ENCODE results near the gene PLCB4.
A peak's percentile ranks its signal among the peaks of the same experiment; 100 is the strongest.

Gene PLCB4

DNA sequence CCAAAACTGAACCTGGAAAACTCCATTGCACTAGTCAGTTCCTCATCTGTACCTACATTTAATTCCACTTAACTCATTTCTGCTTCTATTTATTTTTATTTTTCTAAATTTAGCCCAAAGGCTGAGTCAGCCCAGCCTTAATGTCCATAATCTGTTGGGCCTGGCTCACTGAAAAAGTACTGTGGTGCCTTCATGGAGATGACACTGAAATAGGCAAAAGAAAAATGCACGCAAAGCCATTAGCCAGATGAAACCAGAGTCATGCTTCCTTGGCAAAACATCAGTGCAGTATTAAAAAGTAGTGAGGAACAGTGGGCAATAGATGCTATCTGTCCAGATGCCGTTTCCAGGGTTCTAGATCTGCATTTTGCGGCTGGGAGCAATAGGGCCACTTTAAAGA is 14.7 kb upstream of the PLCB4 start:
- TF ChIP-seq CTCF (IDR thresholded peaks at IDR 0.05; ENCODE audit: low read depth, low read length), result no peak
- H3K4me3 ChIP-seq (ENCODE audit: low read depth, low read length), result no peak overlapping the region

DNA sequence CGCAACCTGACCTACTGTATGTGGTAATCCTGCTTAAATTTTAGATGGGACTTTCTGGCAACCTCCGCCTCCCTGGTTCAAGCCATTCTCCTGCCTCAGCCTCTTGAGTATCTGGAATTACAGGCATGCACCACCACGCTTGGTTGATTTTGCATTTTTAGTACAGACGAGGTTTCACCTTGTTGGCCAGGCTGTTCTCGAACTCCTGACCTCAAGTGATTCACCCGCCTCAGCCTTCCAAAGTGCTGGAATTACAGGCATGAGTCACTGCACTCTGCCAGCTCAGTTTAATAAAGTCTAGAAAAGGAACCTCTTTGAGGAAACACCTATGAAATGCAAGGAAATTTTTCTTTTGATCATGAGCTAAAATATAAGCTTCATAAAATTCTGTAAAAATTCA is 9.0 kb upstream of the PLCB4 start:
- no peak for TF ChIP-seq CTCF (IDR thresholded peaks at IDR 0.05; ENCODE audit: low read depth, low read length)
- H3K4me3 ChIP-seq (ENCODE audit: low read depth, low read length), result no peak overlapping the region

GRCh38 chr20:9061434-9061833 is 7.5 kb upstream of the PLCB4 start:
- no peak for TF ChIP-seq CTCF (IDR thresholded peaks at IDR 0.05; ENCODE audit: low read depth, low read length)
- no peak overlapping the region for H3K4me3 ChIP-seq (ENCODE audit: low read depth, low read length)

DNA sequence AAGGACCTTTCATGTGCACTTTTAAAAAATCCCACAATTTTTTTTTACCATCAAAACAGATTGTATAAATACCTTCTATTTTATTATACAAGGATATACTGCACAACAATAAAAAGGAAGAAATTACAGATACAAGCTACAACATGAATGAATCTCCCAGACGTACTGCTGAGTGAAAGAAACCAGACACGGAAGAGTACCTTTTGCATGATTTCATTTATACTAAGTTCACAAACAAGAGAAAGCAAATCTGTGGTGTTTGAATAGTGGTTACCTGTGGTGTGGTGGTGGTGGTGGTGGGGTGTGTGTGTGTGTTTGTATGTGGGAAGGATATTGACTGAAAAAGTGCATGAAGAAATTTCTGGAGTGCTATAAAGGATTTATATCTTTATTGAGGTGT is 6.8 kb upstream of the PLCB4 start:
- H3K4me3 ChIP-seq (ENCODE audit: low read depth, low read length), result no peak overlapping the region
- no peak for TF ChIP-seq CTCF (IDR thresholded peaks at IDR 0.05; ENCODE audit: low read depth, low read length)

- TF ChIP-seq CTCF (IDR thresholded peaks at IDR 0.05; ENCODE audit: low read depth, low read length), result no peak
- no peak overlapping the region for H3K4me3 ChIP-seq (ENCODE audit: low read depth, low read length)
Measured at GRCh38 chr20:9066191-9066590, 2.7 kb upstream of the PLCB4 start.

- TF ChIP-seq CTCF (IDR thresholded peaks at IDR 0.05; ENCODE audit: low read depth, low read length), result no peak
Measured at GRCh38 chr20:9068233-9068801, 570 bp upstream of the PLCB4 start.

GRCh38 chr20:9070304-9070703 is 1.4 kb downstream of the PLCB4 start:
- H3K4me3 ChIP-seq (ENCODE audit: low read depth, low read length), result peak overlapping the region; percentile 84
- TF ChIP-seq CTCF (IDR thresholded peaks at IDR 0.05; ENCODE audit: low read depth, low read length), result no peak

More at GRCh38 chr20:9068233-9068801, 570 bp upstream of the PLCB4 start:
- peak overlapping the region; percentile 84 for H3K4me3 ChIP-seq (ENCODE audit: low read depth, low read length)
